SK-N-SH treated with all-trans-retinoic acid at 6 μM for 48 hours (cell line): ENCODE results near the gene C22orf15.

Experiments
- ATAC-seq: fragments of 200-7000 bp; cut with Tn5 transposase; 3 replicates; pipeline ENCODE4 v1.9.1; 2020; ENCODE audit warnings: mild to moderate bottlenecking, moderate library complexity
- ARNTL ChIP-seq: fragments of 450-650 bp; formaldehyde crosslinking; IDR thresholded peaks from 2 replicates; pipeline ENCODE4 v1.5.0; 2020; ENCODE audit warnings: low read depth, mild to moderate bottlenecking, moderate library complexity, borderline replicate concordance
- BACH2 ChIP-seq: fragments of 250-450 bp; sonication (Bioruptor Pico); IDR thresholded peaks from 2 replicates; pipeline ENCODE4 v1.9.0; 2021; ENCODE audit warnings: mild to moderate bottlenecking, borderline replicate concordance
- CSRNP3 ChIP-seq: fragments of 250-450 bp; sonication (Bioruptor Pico); IDR thresholded peaks from 2 replicates; pipeline ENCODE4 v1.5.1; 2021; ENCODE audit warnings: mild to moderate bottlenecking, moderate library complexity
- ESRRG ChIP-seq: fragments of 250-450 bp; sonication (Bioruptor Pico); IDR thresholded peaks from 2 replicates; pipeline ENCODE4 v1.6.1; 2021; ENCODE audit warnings: mild to moderate bottlenecking
- GLIS3 ChIP-seq: fragments of 250-450 bp; sonication (Bioruptor Pico); IDR thresholded peaks from 2 replicates; pipeline ENCODE4 v1.5.0; 2020; ENCODE audit warnings: mild to moderate bottlenecking, moderate library complexity
- ISL1 ChIP-seq: fragments of 250-450 bp; sonication (Bioruptor Pico); IDR thresholded peaks from 2 replicates; pipeline ENCODE4 v2.1.2; 2022; ENCODE audit warnings: mild to moderate bottlenecking, moderate library complexity
- OSR1 ChIP-seq: fragments of 250-450 bp; sonication (Bioruptor Pico); IDR thresholded peaks from 2 replicates; pipeline ENCODE4 v1.8.0; 2022; ENCODE audit warnings: moderate library complexity, mild to moderate bottlenecking, inconsistent platforms
- POU6F1 ChIP-seq: fragments of 250-450 bp; sonication (Bioruptor Pico); IDR thresholded peaks from 2 replicates; pipeline ENCODE4 v1.8.0; 2021; ENCODE audit warnings: low read depth, mild to moderate bottlenecking, moderate library complexity, borderline replicate concordance
- PPARA ChIP-seq: fragments of 250-450 bp; sonication (Bioruptor Pico); IDR thresholded peaks from 2 replicates; pipeline ENCODE4 v1.5.0; 2020; ENCODE audit warnings: mild to moderate bottlenecking, borderline replicate concordance
- RARB ChIP-seq: fragments of 250-450 bp; sonication (Bioruptor Pico); IDR thresholded peaks from 2 replicates; pipeline ENCODE4 v1.8.0; 2021; ENCODE audit warnings: mild to moderate bottlenecking, moderate library complexity
- SNAI2 ChIP-seq: fragments of 250-450 bp; sonication (Bioruptor Pico); IDR thresholded peaks from 2 replicates; pipeline ENCODE4 v1.5.0; 2020; ENCODE audit warnings: mild to moderate bottlenecking, moderate library complexity
- TCF4 ChIP-seq: fragments of 250-450 bp; sonication (Bioruptor Pico); IDR thresholded peaks from 2 replicates; pipeline ENCODE4 v1.8.0; 2021; ENCODE audit warnings: mild to moderate bottlenecking, moderate library complexity, borderline replicate concordance
- TOX ChIP-seq: fragments of 250-450 bp; sonication (Bioruptor Pico); IDR thresholded peaks from 2 replicates; pipeline ENCODE4 v1.8.0; 2021; ENCODE audit warnings: mild to moderate bottlenecking, moderate library complexity, borderline replicate concordance
- TSHZ2 ChIP-seq: fragments of 250-450 bp; sonication (Bioruptor Pico); IDR thresholded peaks from 2 replicates; pipeline ENCODE4 v1.5.0; 2020; ENCODE audit warnings: mild to moderate bottlenecking, moderate library complexity
- ZC3H10 ChIP-seq: fragments of 250-450 bp; sonication (Bioruptor Pico); IDR thresholded peaks from 2 replicates; pipeline ENCODE4 v1.5.1; 2021; ENCODE audit warnings: mild to moderate bottlenecking, moderate library complexity
- ZFP3 ChIP-seq: fragments of 250-450 bp; sonication (Bioruptor Pico); IDR thresholded peaks from 2 replicates; pipeline ENCODE4 v1.5.0; 2020; ENCODE audit warnings: mild to moderate bottlenecking, moderate library complexity
- ZFP30 ChIP-seq: fragments of 450-650 bp; formaldehyde crosslinking; IDR thresholded peaks from 2 replicates; pipeline ENCODE4 v1.5.0; 2022; ENCODE audit warnings: mild to moderate bottlenecking, moderate library complexity
- ZNF565 ChIP-seq: fragments of 450-650 bp; formaldehyde crosslinking; conservative IDR thresholded peaks from 2 replicates; pipeline ENCODE4 v1.5.0; 2020; ENCODE audit warnings: low read depth, mild to moderate bottlenecking, moderate library complexity
- ZNF70 ChIP-seq: fragments of 450-650 bp; formaldehyde crosslinking; IDR thresholded peaks from 2 replicates; pipeline ENCODE4 v1.5.0; 2020; ENCODE audit warnings: mild to moderate bottlenecking, moderate library complexity
- ZNF8 ChIP-seq: fragments of 450-650 bp; formaldehyde crosslinking; IDR thresholded peaks from 2 replicates; pipeline ENCODE4 v1.5.0; 2020; ENCODE audit warnings: mild to moderate bottlenecking, moderate library complexity
- TF ChIP-seq, protein P1 (sequence below): fragments of 250-450 bp; sonication (Bioruptor Pico); IDR thresholded peaks from 2 replicates; pipeline ENCODE4 v1.5.1; 2020; ENCODE audit warnings: low read depth, mild to moderate bottlenecking, moderate library complexity
- TF ChIP-seq, protein P2 (sequence below): fragments of 250-450 bp; sonication (Bioruptor Pico); IDR thresholded peaks from 2 replicates; pipeline ENCODE4 v1.8.0; 2020; ENCODE audit warnings: mild to moderate bottlenecking, moderate library complexity, borderline replicate concordance

Gene C22orf15

GRCh38 chr22:23756891-23757290, 5.9 kb upstream of the C22orf15 start (continued):
- TF ChIP-seq, protein P1, sequence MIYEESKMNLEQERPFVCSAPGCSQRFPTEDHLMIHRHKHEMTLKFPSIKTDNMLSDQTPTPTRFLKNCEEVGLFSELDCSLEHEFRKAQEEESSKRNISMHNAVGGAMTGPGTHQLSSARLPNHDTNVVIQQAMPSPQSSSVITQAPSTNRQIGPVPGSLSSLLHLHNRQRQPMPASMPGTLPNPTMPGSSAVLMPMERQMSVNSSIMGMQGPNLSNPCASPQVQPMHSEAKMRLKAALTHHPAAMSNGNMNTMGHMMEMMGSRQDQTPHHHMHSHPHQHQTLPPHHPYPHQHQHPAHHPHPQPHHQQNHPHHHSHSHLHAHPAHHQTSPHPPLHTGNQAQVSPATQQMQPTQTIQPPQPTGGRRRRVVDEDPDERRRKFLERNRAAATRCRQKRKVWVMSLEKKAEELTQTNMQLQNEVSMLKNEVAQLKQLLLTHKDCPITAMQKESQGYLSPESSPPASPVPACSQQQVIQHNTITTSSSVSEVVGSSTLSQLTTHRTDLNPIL (CRISPR knock-in tag) = no peak

GRCh38 chr22:23759566-23759965, 3.2 kb upstream of the C22orf15 start:
- TF ChIP-seq POU6F1 (CRISPR knock-in tag) (no peak), TOX (CRISPR knock-in tag) (no peak), GLIS3 (CRISPR knock-in tag) (no peak), TCF4 (CRISPR knock-in tag) (no peak), ESRRG (no peak), TSHZ2 (CRISPR knock-in tag) (no peak), SNAI2 (CRISPR knock-in tag) (no peak), ZNF565 (CRISPR knock-in tag) (no peak), OSR1 (no peak), ZNF8 (CRISPR knock-in tag) (no peak), ZFP30 (CRISPR knock-in tag) (no peak), ZFP3 (CRISPR knock-in tag) (no peak), ZC3H10 (CRISPR knock-in tag) (no peak), ARNTL (CRISPR knock-in tag) (no peak), CSRNP3 (CRISPR knock-in tag) (no peak), RARB (CRISPR knock-in tag) (no peak), ZNF70 (CRISPR knock-in tag) (no peak)
- TF ChIP-seq, protein P2, sequence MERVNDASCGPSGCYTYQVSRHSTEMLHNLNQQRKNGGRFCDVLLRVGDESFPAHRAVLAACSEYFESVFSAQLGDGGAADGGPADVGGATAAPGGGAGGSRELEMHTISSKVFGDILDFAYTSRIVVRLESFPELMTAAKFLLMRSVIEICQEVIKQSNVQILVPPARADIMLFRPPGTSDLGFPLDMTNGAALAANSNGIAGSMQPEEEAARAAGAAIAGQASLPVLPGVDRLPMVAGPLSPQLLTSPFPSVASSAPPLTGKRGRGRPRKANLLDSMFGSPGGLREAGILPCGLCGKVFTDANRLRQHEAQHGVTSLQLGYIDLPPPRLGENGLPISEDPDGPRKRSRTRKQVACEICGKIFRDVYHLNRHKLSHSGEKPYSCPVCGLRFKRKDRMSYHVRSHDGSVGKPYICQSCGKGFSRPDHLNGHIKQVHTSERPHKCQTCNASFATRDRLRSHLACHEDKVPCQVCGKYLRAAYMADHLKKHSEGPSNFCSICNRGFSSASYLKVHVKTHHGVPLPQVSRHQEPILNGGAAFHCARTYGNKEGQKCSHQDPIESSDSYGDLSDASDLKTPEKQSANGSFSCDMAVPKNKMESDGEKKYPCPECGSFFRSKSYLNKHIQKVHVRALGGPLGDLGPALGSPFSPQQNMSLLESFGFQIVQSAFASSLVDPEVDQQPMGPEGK (CRISPR knock-in tag) = no peak
- TF ChIP-seq, protein P1 (CRISPR knock-in tag) = no peak
- TF ChIP-seq, all 23 proteins: peak for 0

GRCh38 chr22:23760056-23760455, 2.7 kb upstream of the C22orf15 start:
- ATAC-seq = no peak
- TF ChIP-seq, protein P2 (CRISPR knock-in tag) = no peak
- TF ChIP-seq, protein P1 (CRISPR knock-in tag) = no peak
- no peak for TF ChIP-seq BACH2
- no peak for TF ChIP-seq ISL1 (CRISPR knock-in tag)
- TF ChIP-seq PPARA = no peak
- TF ChIP-seq TSHZ2 (CRISPR knock-in tag) = no peak
- no peak for TF ChIP-seq ARNTL (CRISPR knock-in tag)
- no peak for TF ChIP-seq ZFP3 (CRISPR knock-in tag)

More at GRCh38 chr22:23759566-23759965, 3.2 kb upstream of the C22orf15 start:
- no peak for ATAC-seq
